Activated T-cell treated with anti-CD3 and anti-CD28 coated beads, Interleukin-2, amount 50 U/mL, for 72 hours (primary cell): Measurements from ENCODE around the gene ADAMTS6. TPM values are rescaled to one million over a fixed set of nuclear protein-coding genes. Genes with fewer than 3 reads are reported as not detected.

Experiments used
- ATAC-seq, 2 donors: fragments of 150-1000 bp; cut with Tn5 transposase; replicated peaks in 1 of 2; 2 replicates each; pipeline ENCODE4 v1.10.0; 2021; ENCODE audit warnings: moderate library complexity in 2 of 2, mild to moderate bottlenecking in 1 of 2
- DNase-seq, 2 donors: peaks; one replicate each; pipeline ENCODE4 v3.0.0; 2021 to 2022; ENCODE audit warnings: mixed read lengths in 1 of 2
- H3K27ac Mint-ChIP-seq: one replicate; pipeline ENCODE4 v1.8.0; 2022; ENCODE audit warnings: mild to moderate bottlenecking, moderate library complexity, mixed read lengths
- H3K27me3 Mint-ChIP-seq: one replicate; pipeline ENCODE4 v1.8.0; 2022; ENCODE audit warnings: low read depth, mixed read lengths
- H3K36me3 Mint-ChIP-seq, 2 donors: one replicate each; pipeline ENCODE4 v1.8.0; 2022; ENCODE audit warnings: mixed read lengths in 2 of 2, mild to moderate bottlenecking in 1 of 2; ENCODE audit not compliant: insufficient read depth in 2 of 2
- H3K4me1 Mint-ChIP-seq: one replicate; pipeline ENCODE4 v1.8.0; 2022; ENCODE audit warnings: low read depth, mixed read lengths
- H3K4me3 Mint-ChIP-seq, 2 donors: one replicate each; pipeline ENCODE4 v1.8.0; 2022; ENCODE audit warnings: mild to moderate bottlenecking in 2 of 2, mixed read lengths in 2 of 2, moderate library complexity in 2 of 2
- H3K9me3 Mint-ChIP-seq, 2 donors: one replicate each; pipeline ENCODE4 v1.8.0; 2022; ENCODE audit warnings: mixed read lengths in 2 of 2
- total RNA-seq, 2 donors: library from RNA; stranded (reverse); gene quantifications; one replicate each; pipeline ENCODE4 v1.2.3, GENCODE V29; 2022

ADAMTS6 gene
- total RNA-seq, 2 donors from 2014 or later = 1.6 to 2.5 TPM

GRCh38 chr5:65446682-65447081 is 35.0 kb downstream of the ADAMTS6 start:
- Mint-ChIP-seq H3K27me3 (no peaks in the 10 kb centered on the region), H3K4me3 (no peak overlapping the region), H3K36me3 (no peaks in the 10 kb centered on the region), H3K9me3 (no peaks in the 10 kb centered on the region), H3K27ac (no peak overlapping the region), H3K4me1 (no peaks in the 10 kb centered on the region)
- ATAC-seq = no peak
- DNase-seq = no peak

- Mint-ChIP-seq H3K4me1 (no peaks in the 10 kb centered on the region), H3K9me3 (peaks cover 0 to under 1% of the 10 kb centered on the region in 2 donors), H3K27ac (no peak overlapping the region), H3K36me3 (peaks cover under 1% of the 10 kb centered on the region in 2 donors), H3K27me3 (no peaks in the 10 kb centered on the region), H3K4me3 (no peak overlapping the region)
- ATAC-seq (no peak), DNase-seq (no peak)
Observed at GRCh38 chr5:65441800-65442199, 39.9 kb downstream of the ADAMTS6 start.

GRCh38 chr5:65440456-65440855 is 41.3 kb downstream of the ADAMTS6 start:
- H3K36me3 Mint-ChIP-seq = peaks cover 1 to 2% of the 10 kb centered on the region in 2 donors
- peaks cover 0 to 2% of the 10 kb centered on the region in 2 donors for H3K9me3 Mint-ChIP-seq
- H3K4me1 Mint-ChIP-seq = no peaks in the 10 kb centered on the region
- no peak for ATAC-seq
- no peak for DNase-seq
- H3K27me3 Mint-ChIP-seq = no peaks in the 10 kb centered on the region
- no peak overlapping the region for H3K27ac Mint-ChIP-seq
- no peak overlapping the region for H3K4me3 Mint-ChIP-seq

GRCh38 chr5:65434122-65434521 is 47.6 kb downstream of the ADAMTS6 start:
- H3K9me3 Mint-ChIP-seq = peaks cover 0 to 2% of the 10 kb centered on the region in 2 donors
- no peaks in the 10 kb centered on the region for H3K27me3 Mint-ChIP-seq
- H3K27ac Mint-ChIP-seq = no peak overlapping the region
- DNase-seq (no peak), ATAC-seq (no peak)
- peaks cover 1 to 2% of the 10 kb centered on the region in 2 donors for H3K36me3 Mint-ChIP-seq
- no peak overlapping the region for H3K4me3 Mint-ChIP-seq
- H3K4me1 Mint-ChIP-seq = no peaks in the 10 kb centered on the region

- DNase-seq (no peak), ATAC-seq (no peak)
- no peaks in the 10 kb centered on the region for H3K27me3 Mint-ChIP-seq
- H3K36me3 Mint-ChIP-seq = peaks cover 1 to 4% of the 10 kb centered on the region in 2 donors
- peaks cover 3 to 4% of the 10 kb centered on the region in 2 donors for H3K9me3 Mint-ChIP-seq
- no peak overlapping the region for H3K4me3 Mint-ChIP-seq
- no peak overlapping the region for H3K27ac Mint-ChIP-seq
- H3K4me1 Mint-ChIP-seq = no peaks in the 10 kb centered on the region
Observed at GRCh38 chr5:65426656-65427055, 55.1 kb downstream of the ADAMTS6 start.

- Mint-ChIP-seq H3K4me3 (no peak overlapping the region), H3K36me3 (peaks cover 4 to 14% of the 10 kb centered on the region in 2 donors), H3K27ac (no peak overlapping the region), H3K27me3 (no peaks in the 10 kb centered on the region), H3K4me1 (no peaks in the 10 kb centered on the region), H3K9me3 (peaks cover 7 to 8% of the 10 kb centered on the region in 2 donors)
- ATAC-seq (no peak), DNase-seq (no peak)
Observed at GRCh38 chr5:65423623-65424022, 58.1 kb downstream of the ADAMTS6 start.

- H3K36me3 Mint-ChIP-seq = peaks cover 4 to 14% of the 10 kb centered on the region in 2 donors
- H3K27me3 Mint-ChIP-seq = no peaks in the 10 kb centered on the region
- H3K4me1 Mint-ChIP-seq = no peaks in the 10 kb centered on the region
- ATAC-seq (no peak), DNase-seq (no peak)
- H3K27ac Mint-ChIP-seq = no peak overlapping the region
- H3K4me3 Mint-ChIP-seq = no peak overlapping the region
- H3K9me3 Mint-ChIP-seq = peaks cover 7 to 10% of the 10 kb centered on the region in 2 donors
Observed at GRCh38 chr5:65418661-65419060, 63.1 kb downstream of the ADAMTS6 start.

GRCh38 chr5:65413822-65414221 is 67.9 kb downstream of the ADAMTS6 start:
- Mint-ChIP-seq H3K36me3 (peaks cover 0 to 2% of the 10 kb centered on the region in 2 donors), H3K4me1 (no peaks in the 10 kb centered on the region), H3K27ac (no peak overlapping the region), H3K9me3 (peaks cover 0 to 2% of the 10 kb centered on the region in 2 donors), H3K27me3 (no peaks in the 10 kb centered on the region), H3K4me3 (no peak overlapping the region)
- DNase-seq (no peak), ATAC-seq (no peak)

- ATAC-seq (no peak), DNase-seq (no peak)
- Mint-ChIP-seq H3K36me3 (peaks cover 1% of the 10 kb centered on the region in 2 donors), H3K9me3 (peaks cover 0 to 4% of the 10 kb centered on the region in 2 donors), H3K4me1 (no peaks in the 10 kb centered on the region), H3K27ac (no peak overlapping the region), H3K27me3 (no peaks in the 10 kb centered on the region), H3K4me3 (no peak overlapping the region)
Observed at GRCh38 chr5:65412842-65413241, 68.9 kb downstream of the ADAMTS6 start.

GRCh38 chr5:65411356-65411755 is 70.4 kb downstream of the ADAMTS6 start:
- no peak for DNase-seq
- no peaks in the 10 kb centered on the region for H3K27me3 Mint-ChIP-seq
- no peaks in the 10 kb centered on the region for H3K4me1 Mint-ChIP-seq
- peaks cover 3 to 5% of the 10 kb centered on the region in 2 donors for H3K36me3 Mint-ChIP-seq
- H3K4me3 Mint-ChIP-seq = no peak overlapping the region
- H3K27ac Mint-ChIP-seq = no peak overlapping the region
- ATAC-seq = no peak
- H3K9me3 Mint-ChIP-seq = peaks cover 0 to 4% of the 10 kb centered on the region in 2 donors

GRCh38 chr5:65395526-65396155 is 86.1 kb downstream of the ADAMTS6 start:
- DNase-seq (no peak), ATAC-seq (no peak)
- H3K36me3 Mint-ChIP-seq = no peaks in the 10 kb centered on the region
- H3K4me1 Mint-ChIP-seq = no peaks in the 10 kb centered on the region
- H3K9me3 Mint-ChIP-seq = no peaks in the 10 kb centered on the region
- no peak overlapping the region for H3K4me3 Mint-ChIP-seq
- H3K27ac Mint-ChIP-seq = no peak overlapping the region
- H3K27me3 Mint-ChIP-seq = no peaks in the 10 kb centered on the region

- H3K27ac Mint-ChIP-seq = no peak overlapping the region
- no peaks in the 10 kb centered on the region for H3K4me1 Mint-ChIP-seq
- no peak overlapping the region for H3K4me3 Mint-ChIP-seq
- ATAC-seq (no peak), DNase-seq (no peak)
- H3K27me3 Mint-ChIP-seq = no peaks in the 10 kb centered on the region
- no peaks in the 10 kb centered on the region for H3K9me3 Mint-ChIP-seq
- H3K36me3 Mint-ChIP-seq = no peaks in the 10 kb centered on the region
Observed at GRCh38 chr5:65394087-65394486, 87.6 kb downstream of the ADAMTS6 start.

- Mint-ChIP-seq H3K4me3 (no peak overlapping the region), H3K4me1 (no peaks in the 10 kb centered on the region), H3K27me3 (no peaks in the 10 kb centered on the region), H3K27ac (no peak overlapping the region), H3K9me3 (no peaks in the 10 kb centered on the region), H3K36me3 (no peaks in the 10 kb centered on the region)
- DNase-seq (no peak), ATAC-seq (no peak)
Observed at GRCh38 chr5:65391591-65391990, 90.1 kb downstream of the ADAMTS6 start.

- no peak for ATAC-seq
- Mint-ChIP-seq H3K27me3 (no peaks in the 10 kb centered on the region), H3K36me3 (no peaks in the 10 kb centered on the region), H3K27ac (no peak overlapping the region), H3K4me3 (no peak overlapping the region), H3K9me3 (no peaks in the 10 kb centered on the region), H3K4me1 (no peaks in the 10 kb centered on the region)
- DNase-seq = no peak
Observed at GRCh38 chr5:65390208-65390607, 91.5 kb downstream of the ADAMTS6 start.
